K562 treated with DMSO at 1 percent for 48 hours (cell line): ENCODE data around the gene GPS2. TPM values are rescaled to one million over a fixed set of nuclear protein-coding genes. Genes with fewer than 3 reads are reported as not detected.

Experiments
- total RNA-seq: library from RNA; unstranded; fragments of 300-600 nt; gene quantifications from 2 replicates; pipeline ENCODE4 v1.2.3, GENCODE V29; 2022; ENCODE audit warnings: low replicate concordance; ENCODE audit errors: extremely low read depth

GPS2 gene, protein sequence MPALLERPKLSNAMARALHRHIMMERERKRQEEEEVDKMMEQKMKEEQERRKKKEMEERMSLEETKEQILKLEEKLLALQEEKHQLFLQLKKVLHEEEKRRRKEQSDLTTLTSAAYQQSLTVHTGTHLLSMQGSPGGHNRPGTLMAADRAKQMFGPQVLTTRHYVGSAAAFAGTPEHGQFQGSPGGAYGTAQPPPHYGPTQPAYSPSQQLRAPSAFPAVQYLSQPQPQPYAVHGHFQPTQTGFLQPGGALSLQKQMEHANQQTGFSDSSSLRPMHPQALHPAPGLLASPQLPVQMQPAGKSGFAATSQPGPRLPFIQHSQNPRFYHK
- not detected in 2 replicates for total RNA-seq

DNA sequence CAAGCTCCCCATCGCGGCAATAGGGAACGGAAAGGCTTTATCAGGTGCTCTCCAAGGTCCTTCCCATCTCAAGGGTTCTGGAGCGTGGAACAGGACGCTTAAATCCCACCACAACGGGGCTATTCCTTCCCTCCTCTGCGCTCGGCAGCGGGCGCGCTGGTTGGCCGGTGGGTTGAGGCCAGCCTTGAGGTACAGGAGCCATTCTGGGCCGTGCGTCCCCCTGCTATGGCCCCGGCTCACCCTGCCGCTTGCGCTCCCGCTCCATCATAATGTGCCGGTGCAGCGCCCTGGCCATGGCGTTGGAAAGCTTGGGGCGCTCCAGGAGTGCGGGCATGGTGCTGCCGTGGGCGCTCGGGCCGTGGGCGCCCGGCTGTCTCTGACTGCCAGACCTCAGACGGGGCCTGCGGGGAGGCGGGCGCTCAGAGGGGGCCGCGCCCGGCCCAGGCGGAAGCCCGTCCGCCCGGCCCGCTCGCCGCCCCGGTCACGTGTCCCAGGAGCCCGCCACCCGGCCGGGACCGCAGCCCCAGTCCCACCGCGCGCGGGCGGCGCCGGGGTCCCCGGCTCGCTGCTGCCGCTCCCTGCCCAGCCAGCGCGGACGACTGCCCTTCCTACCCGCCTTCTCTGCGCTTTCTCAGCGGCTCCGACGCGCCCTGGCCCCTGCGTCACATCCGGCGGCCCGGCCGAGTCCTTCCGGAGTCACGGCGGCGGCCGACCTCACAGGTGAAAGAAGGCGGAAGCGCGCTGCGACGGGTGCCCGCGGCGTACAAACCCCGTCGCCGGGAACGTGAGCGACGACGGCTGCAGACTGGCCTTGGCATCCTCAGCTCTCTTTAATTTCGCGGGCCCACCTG is at the start of gene GPS2:
Gene GPS2, minus strand, starts transcription at position 642 of the 851 bp plus-strand sequence. Its CDS starts 308 bp downstream, at position 334.

DNA sequence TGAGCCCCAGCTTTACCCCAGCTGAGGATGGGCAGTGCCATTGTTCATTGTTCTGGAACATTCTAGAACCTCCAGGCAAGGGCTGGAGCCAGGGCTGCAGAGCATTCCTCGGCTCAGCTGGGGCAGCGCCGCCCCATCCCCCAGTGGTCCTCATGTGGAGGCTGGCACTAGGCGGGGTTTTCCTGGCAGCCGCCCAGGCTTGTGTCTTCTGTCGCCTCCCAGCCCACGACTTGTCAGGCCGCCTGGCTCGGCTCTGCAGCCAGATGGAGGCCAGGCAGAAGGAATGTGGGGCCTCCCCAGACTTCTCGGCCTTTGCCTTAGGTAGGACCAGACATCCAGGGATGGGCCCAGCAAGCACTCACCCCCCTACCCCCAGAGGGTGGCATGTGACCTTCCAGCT is 39.9 kb upstream of the GPS2 start, which contains the start of gene TMEM95:
Gene TMEM95, plus strand, starts transcription at position 104 of the 400 bp plus-strand sequence. Its CDS starts 49 bp downstream, at position 153.

DNA sequence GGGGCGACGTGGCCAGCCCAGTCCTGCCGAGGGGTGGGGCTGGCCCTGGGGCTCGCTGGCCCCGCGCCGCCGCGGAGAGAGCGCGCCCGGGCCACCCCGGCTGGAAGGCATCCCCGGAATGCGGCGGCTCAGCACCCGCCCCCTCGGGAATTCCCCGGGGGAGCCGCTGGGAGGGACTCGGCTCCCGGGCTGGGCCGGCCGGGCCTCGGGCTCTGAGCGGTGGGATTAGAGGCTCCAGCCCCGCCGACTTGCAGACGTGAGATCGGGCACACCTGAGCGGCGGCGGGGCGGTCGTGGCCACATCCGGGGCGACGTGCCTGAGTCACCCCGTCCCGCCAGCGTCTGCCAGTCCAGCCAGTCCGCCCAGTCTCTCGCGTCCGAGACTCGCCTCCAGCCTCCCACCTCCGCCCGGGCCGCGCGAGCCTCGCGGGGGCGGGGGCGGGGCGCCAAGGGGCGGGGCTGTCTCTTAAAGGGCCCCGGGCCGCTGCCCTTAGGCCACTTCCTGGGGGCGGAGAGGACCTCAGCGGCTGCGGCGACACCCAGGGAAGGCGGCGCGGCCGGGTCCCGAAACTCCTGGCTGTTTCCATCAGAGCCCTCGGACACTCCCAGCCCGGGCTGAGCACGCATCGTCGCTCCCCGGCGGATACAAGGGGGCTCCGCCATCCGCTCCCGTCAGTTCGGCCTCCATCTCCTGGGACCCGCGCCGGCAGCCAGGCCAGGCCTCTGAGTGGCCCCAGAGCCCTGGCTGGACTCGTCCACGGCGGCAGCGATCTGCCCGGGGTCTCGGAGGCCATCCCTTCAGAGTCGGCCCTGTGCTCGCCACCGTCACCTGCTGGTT is 36.7 kb upstream of the GPS2 start, which contains the start of gene KCTD11:
Gene KCTD11, plus strand, starts transcription at position 498 of the 838 bp plus-strand sequence.

DNA sequence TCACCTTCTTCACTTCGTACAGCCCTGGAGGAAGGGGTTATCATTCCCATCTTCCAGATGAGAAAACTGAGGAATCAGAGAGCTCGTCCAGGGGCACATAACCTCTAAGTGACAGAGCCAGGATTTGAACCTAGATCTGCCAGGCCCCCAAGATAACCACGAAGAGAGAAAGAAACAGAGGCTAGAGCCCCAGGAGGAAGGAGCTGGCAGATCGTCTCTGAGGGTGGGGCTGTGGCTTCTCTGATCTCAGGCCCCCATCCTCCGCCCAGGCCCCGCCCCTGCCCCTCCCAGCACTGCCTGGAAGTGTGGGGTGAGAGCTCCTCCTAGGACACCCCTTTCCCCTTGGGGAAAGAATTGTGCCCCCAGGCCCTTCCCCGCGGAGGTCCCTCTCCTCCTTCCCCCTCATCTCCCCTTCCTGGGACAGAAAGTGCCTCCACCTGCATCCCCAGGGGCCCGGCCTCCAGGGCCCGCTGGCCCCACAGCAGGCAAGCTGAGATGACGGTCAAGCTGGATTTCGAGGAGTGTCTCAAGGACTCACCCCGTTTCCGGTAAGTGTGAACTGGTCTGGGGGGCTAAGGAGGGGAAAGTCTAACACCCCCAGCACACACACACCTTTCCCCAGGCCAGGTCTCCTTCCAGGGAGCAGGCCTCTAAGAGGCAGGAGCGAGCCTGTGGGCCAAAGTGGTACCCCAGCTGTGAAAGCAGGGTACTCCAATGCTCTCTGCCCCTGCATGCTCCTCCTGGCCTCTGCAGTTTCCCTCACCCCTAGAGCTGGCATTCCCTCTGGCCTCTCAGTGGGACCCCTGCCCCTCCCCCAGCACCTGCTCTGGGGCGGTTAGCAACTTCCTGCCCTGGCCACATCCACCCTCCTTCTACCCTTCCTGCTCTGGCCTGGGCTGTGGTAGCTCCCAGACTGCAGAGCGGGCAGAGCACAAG is 21.3 kb upstream of the GPS2 start, which contains the start of gene ACAP1:
Gene ACAP1, plus strand, starts transcription at position 290 of the 936 bp plus-strand sequence. Its CDS starts 206 bp downstream, at position 496.

DNA sequence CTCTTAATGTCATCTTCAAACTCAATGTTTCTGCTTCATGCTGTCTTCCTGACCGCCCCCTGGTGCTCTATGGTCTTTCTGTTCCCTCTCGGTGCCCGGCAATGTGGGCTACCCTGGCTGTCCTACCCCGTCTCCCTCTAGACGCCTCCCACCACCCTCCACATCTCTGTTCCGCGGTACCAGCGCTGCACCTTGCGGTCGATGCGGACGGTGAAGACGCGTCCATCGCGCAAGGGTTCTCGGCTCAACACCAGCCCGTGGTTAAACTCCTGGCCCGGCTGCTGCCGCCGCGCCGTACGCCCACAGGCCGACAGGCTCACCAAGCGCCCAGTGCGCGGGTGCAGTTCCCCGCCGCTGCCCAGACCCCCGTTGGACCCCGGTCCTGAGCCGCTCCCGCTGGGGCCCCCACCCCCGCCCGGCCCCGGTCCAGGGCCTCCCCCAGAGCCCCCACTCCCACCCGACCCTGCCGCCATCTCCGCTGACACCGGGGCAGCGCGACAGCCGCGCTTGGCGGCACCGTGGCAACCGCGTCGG is 13.7 kb upstream of the GPS2 start, which contains the start of gene NEURL4:
Gene NEURL4, minus strand, starts transcription at position 496 of the 534 bp plus-strand sequence. Its CDS starts 23 bp downstream, at position 473.

DNA sequence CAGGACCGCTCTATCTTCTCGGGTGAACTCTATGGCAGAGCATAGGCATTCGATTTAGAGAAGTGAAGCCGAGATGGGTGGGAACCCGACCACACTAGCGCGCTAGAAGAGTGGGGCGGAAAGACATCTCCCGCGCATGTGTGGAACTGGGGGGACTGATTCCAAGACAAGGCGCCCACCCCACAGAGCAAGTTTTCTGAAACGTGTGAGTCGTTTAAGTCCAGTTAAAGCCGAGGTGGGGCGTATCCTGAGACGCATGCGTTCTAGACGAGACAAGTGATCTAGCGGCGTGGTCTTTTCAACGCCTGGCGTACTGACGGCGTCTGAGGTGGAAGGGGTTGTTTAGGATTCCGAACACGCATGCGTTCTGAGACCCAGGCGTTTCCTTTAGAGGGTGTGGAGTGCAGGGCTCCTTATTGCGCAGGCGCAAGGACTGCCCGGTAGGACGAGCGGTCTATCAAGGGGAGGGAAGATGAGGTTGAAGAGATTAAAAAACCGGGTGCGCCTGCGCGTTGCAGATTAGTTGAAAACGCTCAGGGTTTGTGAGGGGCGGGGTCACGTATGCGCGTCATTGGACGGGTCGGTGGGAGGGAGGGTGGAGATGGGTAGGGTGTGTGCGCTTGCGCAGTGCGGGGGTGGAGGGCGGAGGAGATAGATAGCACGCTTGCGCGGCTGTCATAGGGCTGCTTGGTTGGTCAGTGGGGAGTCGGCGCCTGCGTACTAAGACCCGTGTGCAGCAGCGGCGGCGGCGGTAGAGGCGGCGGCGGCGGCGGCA is 8.1 kb downstream of the GPS2 start, which contains the start of gene EIF5A:
Gene EIF5A, plus strand, starts transcription at position 718 of the 775 bp plus-strand sequence. CDS start 2,008 bp downstream, outside the sequence.

DNA sequence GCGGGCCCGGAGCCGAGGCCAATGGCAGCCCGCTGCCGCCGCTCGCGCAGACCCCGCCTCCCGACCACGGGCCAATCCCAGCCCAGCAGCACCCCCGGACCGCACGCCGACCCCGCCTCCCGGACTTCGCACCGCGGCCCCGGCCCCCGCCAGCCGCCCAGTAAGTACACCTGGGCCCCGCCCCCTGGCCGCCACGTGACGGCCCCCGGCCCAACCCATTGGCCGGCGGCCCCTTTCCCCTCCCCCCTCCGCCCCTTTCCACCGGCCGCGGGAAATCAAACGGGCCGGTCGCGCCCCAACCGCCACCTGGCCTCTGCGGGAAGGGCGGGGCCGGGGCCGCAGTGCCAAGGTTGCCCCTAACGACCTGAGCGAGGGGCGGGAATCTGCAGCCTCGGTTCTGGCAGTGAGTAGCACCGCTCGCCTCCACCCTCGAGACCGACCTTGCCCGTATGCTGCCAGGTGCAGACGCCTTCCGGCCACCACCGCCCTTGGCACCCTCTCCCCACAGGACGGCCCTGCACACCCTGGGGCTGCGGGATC is 20.5 kb downstream of the GPS2 start, which contains the start of gene YBX2:
Gene YBX2, minus strand, starts transcription at position 26 of the 540 bp plus-strand sequence. CDS start 139 bp downstream, outside the sequence.

DNA sequence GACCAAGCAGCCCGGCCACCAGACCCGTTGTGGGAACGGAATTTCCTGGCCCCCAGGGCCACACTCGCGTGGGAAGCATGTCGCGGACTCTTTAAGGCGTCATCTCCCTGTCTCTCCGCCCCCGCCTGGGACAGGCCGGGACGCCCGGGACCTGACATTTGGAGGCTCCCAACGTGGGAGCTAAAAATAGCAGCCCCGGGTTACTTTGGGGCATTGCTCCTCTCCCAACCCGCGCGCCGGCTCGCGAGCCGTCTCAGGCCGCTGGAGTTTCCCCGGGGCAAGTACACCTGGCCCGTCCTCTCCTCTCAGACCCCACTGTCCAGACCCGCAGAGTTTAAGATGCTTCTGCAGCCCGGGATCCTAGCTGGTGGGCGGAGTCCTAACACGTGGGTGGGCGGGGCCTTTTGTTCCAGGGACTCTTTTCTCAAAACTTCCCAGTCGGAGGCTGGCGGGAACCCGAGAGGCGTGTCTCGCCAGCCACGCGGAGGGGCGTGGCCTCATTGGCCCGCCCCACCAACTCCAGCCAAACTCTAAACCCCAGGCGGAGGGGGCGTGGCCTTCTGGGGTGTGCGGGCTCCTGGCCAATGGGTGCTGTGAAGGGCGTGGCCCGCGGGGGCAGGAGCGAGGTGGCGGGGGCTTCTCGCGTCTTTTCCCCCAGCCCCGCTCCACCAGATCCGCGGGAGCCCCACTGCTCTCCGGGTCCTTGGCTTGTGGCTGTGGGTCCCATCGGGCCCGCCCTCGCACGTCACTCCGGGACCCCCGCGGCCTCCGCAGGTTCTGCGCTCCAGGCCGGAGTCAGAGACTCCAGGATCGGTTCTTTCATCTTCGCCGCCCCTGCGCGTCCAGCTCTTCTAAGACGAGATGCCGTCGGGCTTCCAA is 33.8 kb downstream of the GPS2 start, which contains the start of gene SLC2A4:
Gene SLC2A4, plus strand, starts transcription at position 645 of the 879 bp plus-strand sequence. Its CDS starts 217 bp downstream, at position 862.

Other genes starting within 250 kb of the GPS2 start
- not detected in 2 replicates for gene CLEC10A, start 235.1 kb downstream of the GPS2 start, total RNA-seq
- gene ASGR2, start 200.5 kb downstream of the GPS2 start, total RNA-seq: not detected in 2 replicates
- gene ASGR1, start 136.0 kb downstream of the GPS2 start, total RNA-seq: not detected in 2 replicates
- gene DLG4, start 95.5 kb downstream of the GPS2 start, total RNA-seq: not detected in 2 replicates
- 648 TPM in 1 of 2 replicates, not detected in the other for gene ACADVL, start 95.4 kb downstream of the GPS2 start, total RNA-seq
- not detected in 2 replicates for gene DVL2, start 80.8 kb downstream of the GPS2 start, total RNA-seq
- gene PHF23, start 75.9 kb downstream of the GPS2 start, total RNA-seq: not detected in 2 replicates
- gene GABARAP, start 72.9 kb downstream of the GPS2 start, total RNA-seq: not detected in 2 replicates
- not detected in 2 replicates for gene CTDNEP1, start 63.6 kb downstream of the GPS2 start, total RNA-seq
- not detected in 2 replicates for gene ELP5, start 63.1 kb downstream of the GPS2 start, total RNA-seq
- not detected in 2 replicates for gene CLDN7, start 52.9 kb downstream of the GPS2 start, total RNA-seq
- not detected in 2 replicates for gene SLC2A4, start 33.6 kb downstream of the GPS2 start, total RNA-seq
- not detected in 2 replicates for gene YBX2, start 20.7 kb downstream of the GPS2 start, total RNA-seq
- gene EIF5A, start 7.7 kb downstream of the GPS2 start, total RNA-seq: 875 TPM in 1 of 2 replicates, not detected in the other
- not detected in 2 replicates for gene NEURL4, start 14.0 kb upstream of the GPS2 start, total RNA-seq
- gene ACAP1, start 21.2 kb upstream of the GPS2 start, total RNA-seq: not detected in 2 replicates
- not detected in 2 replicates for gene KCTD11, start 36.8 kb upstream of the GPS2 start, total RNA-seq
- not detected in 2 replicates for gene TMEM95, start 39.8 kb upstream of the GPS2 start, total RNA-seq
- gene TNK1, start 65.7 kb upstream of the GPS2 start, total RNA-seq: not detected in 2 replicates
- gene PLSCR3, start 79.2 kb upstream of the GPS2 start, total RNA-seq: not detected in 2 replicates
- not detected in 2 replicates for gene TMEM256, start 88.7 kb upstream of the GPS2 start, total RNA-seq
- not detected in 2 replicates for gene NLGN2, start 92.5 kb upstream of the GPS2 start, total RNA-seq
- gene SPEM1, start 105.0 kb upstream of the GPS2 start, total RNA-seq: not detected in 2 replicates
- gene SPEM2, start 110.3 kb upstream of the GPS2 start, total RNA-seq: not detected in 2 replicates
- gene SPEM3, start 113.5 kb upstream of the GPS2 start, total RNA-seq: not detected in 2 replicates
- gene TMEM102, start 120.1 kb upstream of the GPS2 start, total RNA-seq: not detected in 2 replicates
- not detected in 2 replicates for gene FGF11, start 124.2 kb upstream of the GPS2 start, total RNA-seq
- not detected in 2 replicates for gene CHRNB1, start 129.7 kb upstream of the GPS2 start, total RNA-seq
- not detected in 2 replicates for gene ZBTB4, start 164.3 kb upstream of the GPS2 start, total RNA-seq
- gene SLC35G6, start 166.1 kb upstream of the GPS2 start, total RNA-seq: not detected in 2 replicates
- 83.6 TPM in 1 of 2 replicates, not detected in the other for gene POLR2A, start 169.0 kb upstream of the GPS2 start, total RNA-seq
- gene TNFSF12, start 233.7 kb upstream of the GPS2 start, total RNA-seq: not detected in 2 replicates
- not detected in 2 replicates for gene TNFSF13, start 243.4 kb upstream of the GPS2 start, total RNA-seq
- gene SENP3, start 246.6 kb upstream of the GPS2 start, total RNA-seq: not detected in 2 replicates